Caco-2 (cell line): ENCODE measurements around the gene CFAP298. TPM values are rescaled to one million over a fixed set of nuclear protein-coding genes. Genes with fewer than 3 reads are reported as not detected.
"Not testable (repeated sequence)": the region's sequence is repeated elsewhere in the genome, so short reads cannot be mapped to it uniquely, and the experiment has no call there.

Source experiments
- BruUV-seq: library from RNA; stranded (reverse); fragments of 400-500 nt; replicated peaks from 2 replicates; lab custom pipeline; 2021; lab: Mats Ljungman, UMichigan
- CTCF ChIA-PET: fragments of 300-600 bp; sonication (Branson Sonifier 250); formaldehyde crosslinking; loops from one replicate; lab custom pipeline; 2022; ENCODE audit warnings: antibody characterized with exemption; lab: Charles Lee
- POLR2A ChIA-PET: fragments of 300-600 bp; sonication (Branson Sonifier 250); formaldehyde crosslinking; loops from one replicate; lab custom pipeline; 2022; ENCODE audit warnings: antibody characterized with exemption; lab: Charles Lee
- DNase-seq, 2 experiments: peaks; one replicate each; pipeline versions ENCODE4 v3.0.0 to v3.0.0-alpha.2; 2020 to 2022
- H3K27me3 ChIP-seq: replicated peaks from 2 replicates; pipeline ENCODE4 v1.6.0; 2011; ENCODE audit warnings: low read length; ENCODE audit not compliant: control insufficient read depth, insufficient read depth
- H3K36me3 ChIP-seq: 2 replicates; pipeline ENCODE4 v1.5.1; 2011; ENCODE audit warnings: low read length; ENCODE audit not compliant: control insufficient read depth, insufficient read depth
- H3K4me1 ChIP-seq: fragments of 250-450 bp; sonication (Bioruptor Pico); 2 replicates; pipeline ENCODE4 v1.5.1; 2020; ENCODE audit warnings: mild to moderate bottlenecking
- H3K4me3 ChIP-seq: 2 replicates; pipeline ENCODE4 v1.5.1; 2011; ENCODE audit warnings: low read depth, mild to moderate bottlenecking, control low read depth, low read length
- H3K9me3 ChIP-seq: fragments of 250-450 bp; sonication (Bioruptor Pico); 2 replicates; pipeline ENCODE4 v1.5.1; 2020; ENCODE audit warnings: mild to moderate bottlenecking, moderate library complexity
- H3K27ac Mint-ChIP-seq: one replicate; pipeline ENCODE4 v1.8.0; 2022; ENCODE audit warnings: mixed read lengths; ENCODE audit not compliant: unreplicated experiment
- H3K27me3 Mint-ChIP-seq: one replicate; pipeline ENCODE4 v1.8.0; 2022; ENCODE audit warnings: mixed read lengths; ENCODE audit not compliant: insufficient read depth, unreplicated experiment
- H3K36me3 Mint-ChIP-seq: one replicate; pipeline ENCODE4 v1.8.0; 2022; ENCODE audit warnings: mild to moderate bottlenecking, mixed read lengths; ENCODE audit not compliant: insufficient read depth, unreplicated experiment
- H3K4me1 Mint-ChIP-seq: one replicate; pipeline ENCODE4 v1.8.0; 2022; ENCODE audit warnings: low read depth, mixed read lengths; ENCODE audit not compliant: unreplicated experiment
- H3K4me3 Mint-ChIP-seq: one replicate; pipeline ENCODE4 v1.8.0; 2022; ENCODE audit warnings: mild to moderate bottlenecking, moderate library complexity, mixed read lengths; ENCODE audit not compliant: unreplicated experiment
- H3K9me3 Mint-ChIP-seq: one replicate; pipeline ENCODE4 v1.8.0; 2022; ENCODE audit warnings: mixed read lengths; ENCODE audit not compliant: unreplicated experiment
- intact Hi-C: fragments of 100-400 bp; cut with micrococcal nuclease; formaldehyde crosslinking; loops from one replicate; pipeline ENCODE4 v1.10.0; 2022; ENCODE audit not compliant: unreplicated experiment
- total RNA-seq: library from RNA; stranded (reverse); gene quantifications from 2 replicates; pipeline ENCODE4 v1.2.3, GENCODE V29; 2022
- TF ChIP-seq, protein P1 (sequence below), 2 experiments: fragments of 200-600 bp in 1 of 2; IDR thresholded peaks; 1 replicate in 1 of 2; 2 replicates in 1 of 2; pipeline versions ENCODE4 v1.5.1 to v1.8.0; 2011 to 2022; ENCODE audit warnings: antibody characterized with exemption in 1 of 2, control low read depth in 1 of 2, inconsistent platforms in 1 of 2, low read depth in 1 of 2, low read length in 1 of 2, mild to moderate bottlenecking in 1 of 2, moderate library complexity in 1 of 2; ENCODE audit not compliant: insufficient read depth in 1 of 2, severe bottlenecking in 1 of 2, unreplicated experiment in 1 of 2

The CFAP298 gene
- total RNA-seq, 1 experiment from 2014 or later = 54.5 TPM

DNA sequence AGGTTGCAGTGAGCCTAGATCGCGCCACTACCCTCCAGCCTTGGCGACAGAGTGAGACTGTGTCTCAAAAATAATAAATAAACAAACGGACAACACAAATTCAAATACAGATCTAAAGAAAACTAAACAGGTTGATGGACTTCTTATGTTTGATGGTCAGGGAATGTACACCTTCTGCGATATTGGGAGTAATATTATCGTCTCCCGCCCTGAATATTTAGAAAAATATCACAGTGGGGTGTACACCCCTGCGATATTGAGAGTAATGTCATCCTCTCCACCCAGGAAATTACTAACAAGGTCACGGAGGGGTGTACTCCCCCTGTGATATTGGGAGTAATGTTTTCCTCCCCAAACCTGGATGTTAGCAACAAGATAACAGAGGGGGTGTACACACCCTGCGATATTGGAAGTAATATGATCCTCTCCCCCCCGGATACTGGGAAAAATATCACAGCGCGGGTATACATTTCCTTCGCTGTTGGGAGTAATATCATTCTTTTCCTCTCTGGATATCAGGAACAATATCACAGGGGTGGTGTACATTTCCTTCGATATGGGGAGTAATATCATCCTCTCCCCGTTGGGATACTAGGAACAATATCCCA is 1.4 kb upstream of the CFAP298 start:
- Mint-ChIP-seq H3K36me3 (peaks cover 12% of the 10 kb centered on the region), H3K27me3 (peaks cover 3% of the 10 kb centered on the region), H3K9me3 (no peaks in the 10 kb centered on the region), H3K4me3 (peak overlapping the region; percentile 79), H3K27ac (peak overlapping the region; percentile 98), H3K4me1 (no peaks in the 10 kb centered on the region)
- TF ChIP-seq, protein P1, sequence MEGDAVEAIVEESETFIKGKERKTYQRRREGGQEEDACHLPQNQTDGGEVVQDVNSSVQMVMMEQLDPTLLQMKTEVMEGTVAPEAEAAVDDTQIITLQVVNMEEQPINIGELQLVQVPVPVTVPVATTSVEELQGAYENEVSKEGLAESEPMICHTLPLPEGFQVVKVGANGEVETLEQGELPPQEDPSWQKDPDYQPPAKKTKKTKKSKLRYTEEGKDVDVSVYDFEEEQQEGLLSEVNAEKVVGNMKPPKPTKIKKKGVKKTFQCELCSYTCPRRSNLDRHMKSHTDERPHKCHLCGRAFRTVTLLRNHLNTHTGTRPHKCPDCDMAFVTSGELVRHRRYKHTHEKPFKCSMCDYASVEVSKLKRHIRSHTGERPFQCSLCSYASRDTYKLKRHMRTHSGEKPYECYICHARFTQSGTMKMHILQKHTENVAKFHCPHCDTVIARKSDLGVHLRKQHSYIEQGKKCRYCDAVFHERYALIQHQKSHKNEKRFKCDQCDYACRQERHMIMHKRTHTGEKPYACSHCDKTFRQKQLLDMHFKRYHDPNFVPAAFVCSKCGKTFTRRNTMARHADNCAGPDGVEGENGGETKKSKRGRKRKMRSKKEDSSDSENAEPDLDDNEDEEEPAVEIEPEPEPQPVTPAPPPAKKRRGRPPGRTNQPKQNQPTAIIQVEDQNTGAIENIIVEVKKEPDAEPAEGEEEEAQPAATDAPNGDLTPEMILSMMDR (IDR thresholded peaks at IDR 0.05; ENCODE audit: insufficient read depth in 1 of 2, low read depth in 1 of 2, low read length in 1 of 2, severe bottlenecking in 1 of 2, unreplicated experiment in 1 of 2) = no peak
- BruUV-seq = no TSS peak
- Histone ChIP-seq H3K36me3 (no peaks in the 10 kb centered on the region), H3K27me3 (no peaks in the 10 kb centered on the region), H3K4me3 (peak overlapping the region; percentile 93), H3K4me1 (0 out of 2 replicates have a peak, but pooled peaks cover 6% of the 10 kb centered on the region), H3K9me3 (no peaks in the 10 kb centered on the region)
- CTCF ChIA-PET = no interaction called here
- no peak for DNase-seq
- POLR2A ChIA-PET = no interaction called here
- intact Hi-C loops = no loop called here

DNA sequence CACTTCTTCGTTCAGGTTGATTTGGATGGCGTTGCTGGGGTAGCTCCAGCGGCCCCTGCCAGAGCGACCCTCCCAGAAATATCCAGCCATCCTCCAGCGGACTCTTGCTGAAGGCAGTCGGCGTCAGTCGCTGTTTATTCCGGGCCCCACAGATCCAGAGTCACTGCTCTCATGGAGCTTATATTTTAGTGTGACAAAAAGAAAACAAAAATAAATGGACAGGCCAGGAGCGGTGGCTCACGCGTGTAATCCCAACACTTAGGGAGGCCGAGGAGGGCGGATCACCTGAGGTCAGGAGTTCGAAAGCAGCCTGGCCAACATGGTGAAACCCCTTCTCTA is 791 bp upstream of the CFAP298 start:
- CTCF ChIA-PET = interaction anchor here (2.8 kb wide), 1 partner anchor 11 kb away, joined by 18 read pairs; no protein-coding TSS in a partner anchor
- BruUV-seq = TSS peak; percentile 84
- H3K4me1 ChIP-seq = 0 out of 2 replicates have a peak, but pooled peaks cover 6% of the 10 kb centered on the region
- no peak for DNase-seq
- H3K27ac Mint-ChIP-seq = peak overlapping the region; percentile 98
- H3K4me3 ChIP-seq = peak overlapping the region; percentile 93
- H3K27me3 ChIP-seq = no peaks in the 10 kb centered on the region
- peaks cover 12% of the 10 kb centered on the region for H3K36me3 Mint-ChIP-seq
- H3K36me3 ChIP-seq = no peaks in the 10 kb centered on the region
- intact Hi-C loops = no loop called here
- no peaks in the 10 kb centered on the region for H3K9me3 ChIP-seq
- peak overlapping the region; percentile 79 for H3K4me3 Mint-ChIP-seq
- H3K27me3 Mint-ChIP-seq = peaks cover 3% of the 10 kb centered on the region
- POLR2A ChIA-PET = no interaction called here
- H3K4me1 Mint-ChIP-seq = no peaks in the 10 kb centered on the region
- TF ChIP-seq, protein P1 (IDR thresholded peaks at IDR 0.05; ENCODE audit: insufficient read depth in 1 of 2, low read depth in 1 of 2, low read length in 1 of 2, severe bottlenecking in 1 of 2, unreplicated experiment in 1 of 2) = no peak
- H3K9me3 Mint-ChIP-seq = no peaks in the 10 kb centered on the region

DNA sequence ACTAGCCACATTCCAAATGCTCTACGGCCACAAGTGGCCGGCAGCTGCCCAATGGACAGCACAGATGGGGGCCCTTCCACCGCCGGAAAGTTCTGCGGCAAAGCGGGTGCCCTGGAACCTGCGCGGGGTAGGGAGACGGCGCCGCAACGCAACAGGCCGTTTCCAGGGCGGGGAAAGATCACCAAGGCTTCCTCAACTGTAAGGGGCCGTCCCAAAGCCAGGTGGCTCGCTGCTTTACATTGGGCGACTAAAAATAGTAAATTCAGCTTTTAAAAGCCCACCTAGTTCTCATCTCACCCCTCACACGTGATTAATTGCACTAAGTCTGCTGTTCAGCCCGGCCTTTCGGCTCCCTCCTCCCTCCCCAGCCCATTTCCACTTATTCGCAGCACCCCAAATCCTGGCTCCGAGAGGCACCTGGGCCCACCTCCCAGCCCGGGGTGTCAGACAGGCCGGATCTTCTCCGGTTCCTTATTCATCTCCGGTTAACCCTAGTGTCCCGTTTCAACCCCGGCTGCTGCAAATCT is 643 bp downstream of the CFAP298 start:
- ChIA-PET CTCF (interaction anchor here (0.8 to 2.8 kb wide), 2 partner anchors 10 to 45 kb away, joined by 4 to 18 read pairs; no protein-coding TSS in a partner anchor), POLR2A (interaction anchor here (0.6 to 0.8 kb wide), 2 partner anchors 11 to 116 kb away, joined by 3 to 8 read pairs; no protein-coding TSS in a partner anchor)
- Histone ChIP-seq H3K4me1 (0 out of 2 replicates have a peak, but pooled peaks cover 6% of the 10 kb centered on the region), H3K36me3 (no peaks in the 10 kb centered on the region), H3K4me3 (peak overlapping the region; percentile 93), H3K9me3 (no peaks in the 10 kb centered on the region), H3K27me3 (no peaks in the 10 kb centered on the region)
- Mint-ChIP-seq H3K36me3 (peaks cover 23% of the 10 kb centered on the region), H3K27me3 (peaks cover 3% of the 10 kb centered on the region), H3K27ac (peak overlapping the region; percentile 98), H3K4me3 (peak overlapping the region; percentile 79), H3K4me1 (no peaks in the 10 kb centered on the region), H3K9me3 (no peaks in the 10 kb centered on the region)
- TF ChIP-seq, protein P1 (IDR thresholded peaks at IDR 0.05; ENCODE audit: insufficient read depth in 1 of 2, low read depth in 1 of 2, low read length in 1 of 2, severe bottlenecking in 1 of 2, unreplicated experiment in 1 of 2) = no peak
- BruUV-seq = TSS peak; percentile 42
- peak in 1 of 2 experiments; percentile 42 for DNase-seq
- intact Hi-C loops = no loop called here

DNA sequence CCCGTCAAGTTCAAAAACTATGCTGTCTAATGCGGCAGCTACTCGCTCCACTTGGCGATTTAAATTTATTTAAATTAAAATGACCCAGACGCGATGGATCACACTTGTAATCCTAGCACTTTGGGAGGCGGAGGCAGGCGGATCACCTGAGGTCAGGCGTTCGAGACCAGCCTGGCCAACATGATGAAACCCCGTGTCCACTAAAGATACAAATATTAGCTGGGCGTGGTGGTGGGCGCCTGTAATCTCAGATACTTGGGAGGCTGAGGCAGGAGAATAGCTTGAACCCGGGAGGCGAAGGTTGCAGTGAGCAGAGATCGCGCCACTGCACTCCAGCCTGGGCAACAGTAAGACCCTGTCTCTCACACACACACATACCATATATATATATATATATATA is 1.2 kb downstream of the CFAP298 start:
- ChIA-PET POLR2A (interaction anchor here (0.8 kb wide), 1 partner anchor 10 kb away, joined by 8 read pairs; no protein-coding TSS in a partner anchor), CTCF (interaction anchor here (2.8 kb wide), 1 partner anchor 9 kb away, joined by 18 read pairs; no protein-coding TSS in a partner anchor)
- H3K4me1 ChIP-seq, H3K9me3 Mint-ChIP-seq, H3K9me3 ChIP-seq, H3K27ac Mint-ChIP-seq, H3K4me1 Mint-ChIP-seq, intact Hi-C loops, BruUV-seq, H3K27me3 ChIP-seq, H3K27me3 Mint-ChIP-seq, DNase-seq, H3K36me3 ChIP-seq: not testable (repeated sequence)
- peak overlapping the region; percentile 93 for H3K4me3 ChIP-seq
- peak overlapping the region; percentile 79 for H3K4me3 Mint-ChIP-seq
- peaks cover 29% of the 10 kb centered on the region for H3K36me3 Mint-ChIP-seq
